HepG2 (cell line): ENCODE measurements around the gene TMEM50B. TPM values are rescaled to one million over a fixed set of nuclear protein-coding genes. Genes with fewer than 3 reads are reported as not detected.
A peak's percentile ranks its signal among the peaks of the same experiment; 100 is the strongest.

Source experiments
- ATM ChIP-seq: fragments of 450-650 bp; IDR thresholded peaks from 2 replicates; pipeline ENCODE4 v1.7.1; 2017; ENCODE audit warnings: mild to moderate bottlenecking, borderline replicate concordance
- BRCA1 ChIP-seq: sonication (generic); formaldehyde crosslinking; IDR thresholded peaks from 2 replicates; pipeline ENCODE4 v1.4.0; 2020; ENCODE audit warnings: missing genetic modification reagents
- FOXJ3 ChIP-seq: sonication (generic); formaldehyde crosslinking; IDR thresholded peaks from 2 replicates; pipeline ENCODE4 v1.4.0; 2020; ENCODE audit warnings: missing genetic modification reagents, mild to moderate bottlenecking, borderline replicate concordance
- GFI1 ChIP-seq: sonication (generic); formaldehyde crosslinking; IDR thresholded peaks from 2 replicates; pipeline ENCODE4 v1.5.0; 2020; ENCODE audit warnings: missing genetic modification reagents, mild to moderate bottlenecking, borderline replicate concordance
- HOXA5 ChIP-seq: sonication (generic); formaldehyde crosslinking; IDR thresholded peaks from 2 replicates; pipeline ENCODE4 v1.4.0; 2020; ENCODE audit warnings: missing genetic modification reagents
- MAF1 ChIP-seq: sonication (generic); formaldehyde crosslinking; IDR thresholded peaks from 2 replicates; pipeline ENCODE4 v1.5.0; 2020; ENCODE audit warnings: missing genetic modification reagents, borderline replicate concordance
- MAZ ChIP-seq, 2 experiments: sonication (generic) in 1 of 2; formaldehyde crosslinking in 1 of 2; IDR thresholded peaks; 2 replicates each; pipeline versions ENCODE4 v1.5.0 to v1.6.1; 2012 to 2020; ENCODE audit warnings: low read depth in 2 of 2, mild to moderate bottlenecking in 2 of 2, borderline replicate concordance in 1 of 2, improper control_type of control experiment in 1 of 2, low read length in 1 of 2, missing genetic modification reagents in 1 of 2, moderate library complexity in 1 of 2
- NAIF1 ChIP-seq: sonication (generic); formaldehyde crosslinking; IDR thresholded peaks from 2 replicates; pipeline ENCODE4 v1.5.0; 2020; ENCODE audit warnings: mild to moderate bottlenecking, missing genetic modification reagents, borderline replicate concordance
- SRSF9 ChIP-seq: fragments of 200-400 bp; formaldehyde crosslinking; IDR thresholded peaks from 2 replicates; pipeline ENCODE4 v1.6.1; 2018; ENCODE audit warnings: borderline replicate concordance, mild to moderate bottlenecking, low read depth, low read length; ENCODE audit not compliant: insufficient read depth, poor library complexity, severe bottlenecking
- STAG1 ChIP-seq: sonication (generic); formaldehyde crosslinking; IDR thresholded peaks from 2 replicates; pipeline ENCODE4 v1.4.0; 2020; ENCODE audit warnings: missing genetic modification reagents
- TOPORS ChIP-seq: sonication (generic); formaldehyde crosslinking; IDR thresholded peaks from 2 replicates; pipeline ENCODE4 v1.8.0; 2023; ENCODE audit warnings: mild to moderate bottlenecking, missing genetic modification reagents
- ZBTB7A ChIP-seq: sonication (generic); formaldehyde crosslinking; IDR thresholded peaks from 2 replicates; pipeline ENCODE4 v1.8.0; 2022; ENCODE audit warnings: mild to moderate bottlenecking, missing genetic modification reagents
- ZNF121 ChIP-seq: sonication (generic); formaldehyde crosslinking; IDR thresholded peaks from 2 replicates; pipeline ENCODE4 v1.5.0; 2020; ENCODE audit warnings: mild to moderate bottlenecking, missing genetic modification reagents
- ZNF256 ChIP-seq: sonication (generic); formaldehyde crosslinking; conservative IDR thresholded peaks from 2 replicates; pipeline ENCODE4 v1.4.0; 2020; ENCODE audit warnings: missing genetic modification reagents
- ZNF605 ChIP-seq: sonication (generic); formaldehyde crosslinking; IDR thresholded peaks from 2 replicates; pipeline ENCODE4 v1.8.0; 2022; ENCODE audit warnings: mild to moderate bottlenecking, missing genetic modification reagents
- ZNF720 ChIP-seq: sonication (generic); formaldehyde crosslinking; IDR thresholded peaks from 2 replicates; pipeline ENCODE4 v1.4.0; 2020; ENCODE audit warnings: missing genetic modification reagents
- polyA plus RNA-seq, 8 experiments: library from polyadenylated mRNA; depleted of rRNA in 3 of 8; stranded (reverse) in 7 of 8; unstranded in 1 of 8; fragments of >200 nt; fragmentation: Illumina TruSeq in 4 of 8; extraction: Trizol in 4 of 8; gene quantifications; 2 replicates each; pipeline versions ENCODE4 v1.2.1 to v1.2.3, GENCODE V29; 2011 to 2016; ENCODE audit warnings: low read depth in 4 of 8, missing spikeins in 1 of 8, mixed read lengths in 1 of 8; ENCODE audit not compliant: insufficient read depth in 1 of 8
- total RNA-seq, 5 experiments: library from RNA; depleted of rRNA; stranded (reverse); fragments of >200 nt; fragmentation: Illumina TruSeq; extraction: Trizol; gene quantifications; 2 replicates each; pipeline ENCODE4 v1.2.3, GENCODE V29; 2016; ENCODE audit warnings: low read depth in 1 of 5
- TF ChIP-seq, protein P1 (sequence below): sonication (generic); formaldehyde crosslinking; conservative IDR thresholded peaks from 2 replicates; pipeline ENCODE4 v1.8.0; 2022; ENCODE audit warnings: low read depth, missing genetic modification reagents
- TF ChIP-seq, protein P2 (sequence below): sonication (generic); formaldehyde crosslinking; IDR thresholded peaks from 2 replicates; pipeline ENCODE4 v1.8.0; 2022; ENCODE audit warnings: mild to moderate bottlenecking, missing genetic modification reagents
- TF ChIP-seq, protein P3 (sequence below): sonication (generic); formaldehyde crosslinking; IDR thresholded peaks from 2 replicates; pipeline ENCODE4 v1.5.0; 2020; ENCODE audit warnings: mild to moderate bottlenecking, missing genetic modification reagents

Gene TMEM50B
- total and polyA plus RNA-seq, 2 of the 13 experiments (the other 11 are each of a cell fraction or from before 2014, with no cell fraction given), result 29.9 to 46.3 TPM

DNA sequence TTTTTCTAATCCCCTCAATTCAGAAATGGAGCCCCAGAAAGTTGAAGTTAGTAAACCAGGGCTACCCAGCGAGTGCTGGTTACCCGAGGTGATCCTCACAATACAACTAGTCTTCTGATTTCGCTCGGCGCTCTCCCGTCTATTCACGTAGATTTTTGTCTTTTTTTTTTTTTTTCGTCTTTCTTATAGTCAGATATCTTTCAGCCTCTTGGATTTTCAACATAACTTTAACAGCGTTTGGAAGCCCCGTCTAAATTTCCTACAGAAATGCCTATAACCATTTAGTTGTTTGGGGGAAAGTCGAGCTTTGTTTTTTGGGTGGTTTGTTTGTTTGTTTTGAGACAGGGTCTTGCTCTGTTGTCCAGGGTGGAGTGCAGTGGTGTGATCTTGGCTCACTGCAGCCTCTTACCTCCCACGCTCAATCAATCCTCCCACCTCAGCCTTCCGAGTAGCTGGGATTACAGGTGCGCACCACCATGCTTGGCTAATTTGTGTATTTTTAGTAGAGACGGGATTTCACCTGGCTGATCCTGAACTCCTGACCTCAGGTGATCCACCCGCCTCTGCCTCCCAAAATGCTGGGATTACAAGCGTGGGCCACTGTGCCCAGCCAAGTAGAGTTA, 818 bp upstream of the TMEM50B start (continued):
- no peak for TF ChIP-seq SRSF9
- no peak for TF ChIP-seq MAZ (IDR thresholded peaks at IDR 0.05; ENCODE audit: borderline replicate concordance, low read depth, low read length)
- no peak for TF ChIP-seq MAZ (CRISPR knock-in tag; IDR thresholded peaks at IDR 0.05; ENCODE audit: low read depth)
- TF ChIP-seq, protein P1, sequence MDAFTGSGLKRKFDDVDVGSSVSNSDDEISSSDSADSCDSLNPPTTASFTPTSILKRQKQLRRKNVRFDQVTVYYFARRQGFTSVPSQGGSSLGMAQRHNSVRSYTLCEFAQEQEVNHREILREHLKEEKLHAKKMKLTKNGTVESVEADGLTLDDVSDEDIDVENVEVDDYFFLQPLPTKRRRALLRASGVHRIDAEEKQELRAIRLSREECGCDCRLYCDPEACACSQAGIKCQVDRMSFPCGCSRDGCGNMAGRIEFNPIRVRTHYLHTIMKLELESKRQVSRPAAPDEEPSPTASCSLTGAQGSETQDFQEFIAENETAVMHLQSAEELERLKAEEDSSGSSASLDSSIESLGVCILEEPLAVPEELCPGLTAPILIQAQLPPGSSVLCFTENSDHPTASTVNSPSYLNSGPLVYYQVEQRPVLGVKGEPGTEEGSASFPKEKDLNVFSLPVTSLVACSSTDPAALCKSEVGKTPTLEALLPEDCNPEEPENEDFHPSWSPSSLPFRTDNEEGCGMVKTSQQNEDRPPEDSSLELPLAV (CRISPR knock-in tag), result no peak
- TF ChIP-seq, protein P2, sequence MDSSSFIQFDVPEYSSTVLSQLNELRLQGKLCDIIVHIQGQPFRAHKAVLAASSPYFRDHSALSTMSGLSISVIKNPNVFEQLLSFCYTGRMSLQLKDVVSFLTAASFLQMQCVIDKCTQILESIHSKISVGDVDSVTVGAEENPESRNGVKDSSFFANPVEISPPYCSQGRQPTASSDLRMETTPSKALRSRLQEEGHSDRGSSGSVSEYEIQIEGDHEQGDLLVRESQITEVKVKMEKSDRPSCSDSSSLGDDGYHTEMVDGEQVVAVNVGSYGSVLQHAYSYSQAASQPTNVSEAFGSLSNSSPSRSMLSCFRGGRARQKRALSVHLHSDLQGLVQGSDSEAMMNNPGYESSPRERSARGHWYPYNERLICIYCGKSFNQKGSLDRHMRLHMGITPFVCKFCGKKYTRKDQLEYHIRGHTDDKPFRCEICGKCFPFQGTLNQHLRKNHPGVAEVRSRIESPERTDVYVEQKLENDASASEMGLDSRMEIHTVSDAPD (CRISPR knock-in tag), result no peak
- no peak for TF ChIP-seq ATM
- TF ChIP-seq ZNF121, result peak; percentile 92
- peak; percentile 31; the same call in 1 of the 2 replicates for TF ChIP-seq NAIF1 (CRISPR knock-in tag)
- TF ChIP-seq HOXA5 (CRISPR knock-in tag), result no peak
- no peak for TF ChIP-seq STAG1 (CRISPR knock-in tag)
- no peak for TF ChIP-seq ZBTB7A (CRISPR knock-in tag)
- no peak for TF ChIP-seq TOPORS (CRISPR knock-in tag)
- TF ChIP-seq GFI1 (CRISPR knock-in tag), result 0 out of 2 replicates have a peak, but pooled peaks have one; percentile 0
- TF ChIP-seq BRCA1 (CRISPR knock-in tag), result no peak
- TF ChIP-seq, protein P3, sequence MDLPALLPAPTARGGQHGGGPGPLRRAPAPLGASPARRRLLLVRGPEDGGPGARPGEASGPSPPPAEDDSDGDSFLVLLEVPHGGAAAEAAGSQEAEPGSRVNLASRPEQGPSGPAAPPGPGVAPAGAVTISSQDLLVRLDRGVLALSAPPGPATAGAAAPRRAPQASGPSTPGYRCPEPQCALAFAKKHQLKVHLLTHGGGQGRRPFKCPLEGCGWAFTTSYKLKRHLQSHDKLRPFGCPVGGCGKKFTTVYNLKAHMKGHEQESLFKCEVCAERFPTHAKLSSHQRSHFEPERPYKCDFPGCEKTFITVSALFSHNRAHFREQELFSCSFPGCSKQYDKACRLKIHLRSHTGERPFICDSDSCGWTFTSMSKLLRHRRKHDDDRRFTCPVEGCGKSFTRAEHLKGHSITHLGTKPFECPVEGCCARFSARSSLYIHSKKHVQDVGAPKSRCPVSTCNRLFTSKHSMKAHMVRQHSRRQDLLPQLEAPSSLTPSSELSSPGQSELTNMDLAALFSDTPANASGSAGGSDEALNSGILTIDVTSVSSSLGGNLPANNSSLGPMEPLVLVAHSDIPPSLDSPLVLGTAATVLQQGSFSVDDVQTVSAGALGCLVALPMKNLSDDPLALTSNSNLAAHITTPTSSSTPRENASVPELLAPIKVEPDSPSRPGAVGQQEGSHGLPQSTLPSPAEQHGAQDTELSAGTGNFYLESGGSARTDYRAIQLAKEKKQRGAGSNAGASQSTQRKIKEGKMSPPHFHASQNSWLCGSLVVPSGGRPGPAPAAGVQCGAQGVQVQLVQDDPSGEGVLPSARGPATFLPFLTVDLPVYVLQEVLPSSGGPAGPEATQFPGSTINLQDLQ, result no peak
- TF ChIP-seq ZNF605 (CRISPR knock-in tag), result no peak
- no peak for TF ChIP-seq MAF1
- no peak for TF ChIP-seq ZNF720 (CRISPR knock-in tag)
- TF ChIP-seq ZNF256 (CRISPR knock-in tag), result no peak
- no peak for TF ChIP-seq FOXJ3 (CRISPR knock-in tag)
